SU-DHL-6 (cell line): ENCODE measurements around the gene PMFBP1.

ENCODE experiments used
- H2AFZ ChIP-seq: fragments of 200-600 bp; sonication (generic); 2 replicates; pipeline ENCODE4 v1.6.1; 2014; ENCODE audit warnings: low read depth, mild to moderate bottlenecking, moderate library complexity, mixed read lengths, antibody characterized with exemption, low read length; ENCODE audit not compliant: severe bottlenecking
- H3F3A ChIP-seq: fragments of 200-600 bp; shearing (Covaris generic); 2 replicates; pipeline ENCODE4 v1.6.0; 2016; ENCODE audit warnings: antibody characterized with exemption, mild to moderate bottlenecking; ENCODE audit not compliant: insufficient read depth
- H3K27ac ChIP-seq: fragments of 200-600 bp; sonication (generic); 2 replicates; pipeline ENCODE4 v1.5.1; 2016; ENCODE audit warnings: low read depth, mild to moderate bottlenecking, low read length, moderate library complexity, mixed read lengths
- H3K27me3 ChIP-seq: fragments of 200-600 bp; sonication (generic), shearing (Covaris generic); 2 replicates; pipeline ENCODE4 v1.6.0; 2014; ENCODE audit warnings: mild to moderate bottlenecking, low read length
- H3K36me3 ChIP-seq: fragments of 200-600 bp; sonication (generic); 2 replicates; pipeline ENCODE4 v1.6.1; 2014; ENCODE audit warnings: mild to moderate bottlenecking, low read length, mixed read lengths
- H3K4me2 ChIP-seq: fragments of 300-600, 200-600 bp; shearing (Covaris generic), sonication (generic); 2 replicates; pipeline ENCODE4 v1.6.0; 2014; ENCODE audit warnings: low read length, low read depth, mild to moderate bottlenecking; ENCODE audit not compliant: poor library complexity, severe bottlenecking
- H3K4me3 ChIP-seq: fragments of 200-600 bp; sonication (generic); 2 replicates; pipeline ENCODE4 v1.5.1; 2014; ENCODE audit warnings: antibody characterized with exemption, low read length, mild to moderate bottlenecking, mixed read lengths; ENCODE audit not compliant: insufficient read depth, poor library complexity, severe bottlenecking
- H3K79me2 ChIP-seq: fragments of 200-600 bp; sonication (generic); 2 replicates; pipeline ENCODE4 v1.6.1; 2014; ENCODE audit warnings: mild to moderate bottlenecking, low read length, moderate library complexity; ENCODE audit not compliant: insufficient read depth
- H3K9ac ChIP-seq: fragments of 200-600 bp; sonication (generic); 2 replicates; pipeline ENCODE4 v1.7.0; 2014; ENCODE audit warnings: mild to moderate bottlenecking, low read length
- H3K9me2 ChIP-seq: fragments of 200-600 bp; sonication (generic); replicated peaks from 2 replicates; pipeline ENCODE4 v1.6.1; 2014; ENCODE audit warnings: low read length; ENCODE audit not compliant: insufficient read depth
- H3K9me3 ChIP-seq: fragments of 200-600 bp; sonication (generic); 2 replicates; pipeline ENCODE4 v1.6.1; 2014; ENCODE audit warnings: low read length, mixed read lengths; ENCODE audit not compliant: insufficient read depth
- H4K20me1 ChIP-seq: fragments of 200-600 bp; sonication (generic); 2 replicates; pipeline ENCODE4 v1.6.1; 2014; ENCODE audit warnings: low read depth, mild to moderate bottlenecking, antibody characterized with exemption, low read length, moderate library complexity, mixed read lengths
- CTCF ChIP-seq: fragments of 200-600 bp; sonication (generic); IDR thresholded peaks from one replicate; pipeline ENCODE4 v1.5.1; 2017; ENCODE audit warnings: antibody characterized with exemption, mild to moderate bottlenecking, low read length, moderate library complexity; ENCODE audit not compliant: insufficient read depth, poor library complexity, severe bottlenecking
- EZH2phosphoT487 ChIP-seq: fragments of 200-600 bp; sonication (generic), shearing (Covaris generic); conservative IDR thresholded peaks from 2 replicates; pipeline ENCODE4 v1.6.1; 2018; ENCODE audit warnings: mild to moderate bottlenecking, antibody characterized with exemption, low read length, moderate library complexity, mixed read lengths

The PMFBP1 gene

GRCh38 chr16:72199761-72200337, 27.9 kb upstream of the PMFBP1 start:
- H3K9ac ChIP-seq: no peak overlapping the region
- H3K36me3 ChIP-seq: no peaks in the 10 kb centered on the region
- H3K4me2 ChIP-seq: no peak overlapping the region
- no peaks in the 10 kb centered on the region for H3K9me2 ChIP-seq
- H3K79me2 ChIP-seq: no peaks in the 10 kb centered on the region
- no peak overlapping the region for H2AFZ ChIP-seq
- H3K9me3 ChIP-seq: no peaks in the 10 kb centered on the region
- TF ChIP-seq CTCF (no peak), EZH2phosphoT487 (no peak)
- no peaks in the 10 kb centered on the region for H4K20me1 ChIP-seq
- no peak overlapping the region for H3K27ac ChIP-seq
- H3K27me3 ChIP-seq: no peaks in the 10 kb centered on the region
- H3F3A ChIP-seq: no peaks in the 10 kb centered on the region
- H3K4me3 ChIP-seq: no peak overlapping the region

GRCh38 chr16:72198771-72199201, 26.8 kb upstream of the PMFBP1 start:
- H3K36me3 ChIP-seq: no peaks in the 10 kb centered on the region
- H2AFZ ChIP-seq: no peak overlapping the region
- no peaks in the 10 kb centered on the region for H3K79me2 ChIP-seq
- no peak for TF ChIP-seq EZH2phosphoT487
- no peak for TF ChIP-seq CTCF
- H3K4me2 ChIP-seq: no peak overlapping the region
- H3K9me3 ChIP-seq: no peaks in the 10 kb centered on the region
- no peaks in the 10 kb centered on the region for H3K27me3 ChIP-seq
- H3F3A ChIP-seq: no peaks in the 10 kb centered on the region
- no peak overlapping the region for H3K9ac ChIP-seq
- H3K4me3 ChIP-seq: no peak overlapping the region
- no peaks in the 10 kb centered on the region for H4K20me1 ChIP-seq
- H3K27ac ChIP-seq: no peak overlapping the region
- H3K9me2 ChIP-seq: no peaks in the 10 kb centered on the region

- no peaks in the 10 kb centered on the region for H3K9me2 ChIP-seq
- no peaks in the 10 kb centered on the region for H3K36me3 ChIP-seq
- H3K4me2 ChIP-seq: no peak overlapping the region
- H3K27me3 ChIP-seq: no peaks in the 10 kb centered on the region
- H3F3A ChIP-seq: no peaks in the 10 kb centered on the region
- H3K4me3 ChIP-seq: no peak overlapping the region
- no peak overlapping the region for H3K9ac ChIP-seq
- H3K79me2 ChIP-seq: no peaks in the 10 kb centered on the region
- no peaks in the 10 kb centered on the region for H3K9me3 ChIP-seq
- TF ChIP-seq CTCF: no peak
- no peak for TF ChIP-seq EZH2phosphoT487
- no peak overlapping the region for H2AFZ ChIP-seq
- no peak overlapping the region for H3K27ac ChIP-seq
- no peaks in the 10 kb centered on the region for H4K20me1 ChIP-seq
Measured at GRCh38 chr16:72198021-72198711, 26.2 kb upstream of the PMFBP1 start.
